ENCODE measurements around the gene TMIE. TPM values are rescaled to one million over a fixed set of nuclear protein-coding genes. Genes with fewer than 3 reads are reported as not detected.

The TMIE gene
- polyA plus RNA-seq, 1 donor from 2014 or later = not detected

GRCh38 chr3:46667657-46668056 lies 33.5 kb upstream of the TMIE start:
- no peaks in the 10 kb centered on the region for H3K79me2 ChIP-seq (replicated peaks; ENCODE audit: insufficient read depth, low read length)
- no peak overlapping the region for H3K27ac ChIP-seq (ENCODE audit: low read length)
- H3K9me3 ChIP-seq (ENCODE audit: low read length) = no peaks in the 10 kb centered on the region
- H3K27me3 ChIP-seq (ENCODE audit: insufficient read depth, low read depth, low read length) = no peaks in the 10 kb centered on the region
- H3K9ac ChIP-seq (ENCODE audit: low read length) = no peak overlapping the region
- H3K9me2 ChIP-seq (ENCODE audit: insufficient read depth, low read length) = no peaks in the 10 kb centered on the region
- H3K36me3 ChIP-seq (ENCODE audit: insufficient read depth, low read length) = no peaks in the 10 kb centered on the region
- no peaks in the 10 kb centered on the region for H4K20me1 ChIP-seq (ENCODE audit: insufficient read depth)
- TF ChIP-seq REST (IDR thresholded peaks at IDR 0.05; ENCODE audit: borderline replicate concordance) (no peak), POLR2AphosphoS5 (IDR thresholded peaks at IDR 0.05) (no peak), CTCF (IDR thresholded peaks at IDR 0.05; ENCODE audit: poor library complexity, severe bottlenecking) (no peak), RAD21 (conservative IDR thresholded peaks at IDR 0.05) (no peak), SMC3 (conservative IDR thresholded peaks at IDR 0.05; ENCODE audit: poor library complexity) (no peak), EP300 (conservative IDR thresholded peaks at IDR 0.05; ENCODE audit: poor library complexity, severe bottlenecking) (no peak)
- H3K4me2 ChIP-seq (ENCODE audit: low read length) = no peak overlapping the region
- H3K4me3 ChIP-seq (ENCODE audit: low read length) = no peak overlapping the region
- H2AFZ ChIP-seq (ENCODE audit: low read depth, low read length) = no peak overlapping the region
- no peaks in the 10 kb centered on the region for H3F3A ChIP-seq (ENCODE audit: insufficient read depth, low read length, poor library complexity, severe bottlenecking)

- H3F3A ChIP-seq (ENCODE audit: insufficient read depth, low read length, poor library complexity, severe bottlenecking) = no peaks in the 10 kb centered on the region
- H3K79me2 ChIP-seq (replicated peaks; ENCODE audit: insufficient read depth, low read length) = no peaks in the 10 kb centered on the region
- H3K4me2 ChIP-seq (ENCODE audit: low read length) = no peak overlapping the region
- no peaks in the 10 kb centered on the region for H3K9me2 ChIP-seq (ENCODE audit: insufficient read depth, low read length)
- H3K36me3 ChIP-seq (ENCODE audit: insufficient read depth, low read length) = no peaks in the 10 kb centered on the region
- H3K4me3 ChIP-seq (ENCODE audit: low read length) = no peak overlapping the region
- no peaks in the 10 kb centered on the region for H4K20me1 ChIP-seq (ENCODE audit: insufficient read depth)
- H3K9me3 ChIP-seq (ENCODE audit: low read length) = no peaks in the 10 kb centered on the region
- TF ChIP-seq REST (IDR thresholded peaks at IDR 0.05; ENCODE audit: borderline replicate concordance) = no peak
- TF ChIP-seq SMC3 (conservative IDR thresholded peaks at IDR 0.05; ENCODE audit: poor library complexity) = no peak
- TF ChIP-seq EP300 (conservative IDR thresholded peaks at IDR 0.05; ENCODE audit: poor library complexity, severe bottlenecking) = no peak
- TF ChIP-seq RAD21 (conservative IDR thresholded peaks at IDR 0.05) = no peak
- TF ChIP-seq POLR2AphosphoS5 (IDR thresholded peaks at IDR 0.05) = no peak
- TF ChIP-seq EZH2 (IDR thresholded peaks at IDR 0.05; ENCODE audit: borderline replicate concordance, insufficient read depth, low read length, poor library complexity, severe bottlenecking) = no peak
- no peak for TF ChIP-seq MXI1 (conservative IDR thresholded peaks at IDR 0.05; ENCODE audit: poor library complexity, severe bottlenecking)
- no peak for TF ChIP-seq CTCF (IDR thresholded peaks at IDR 0.05; ENCODE audit: poor library complexity, severe bottlenecking)
- no peak for TF ChIP-seq TAF1 (IDR thresholded peaks at IDR 0.05; ENCODE audit: low read depth)
- no peak overlapping the region for H3K27ac ChIP-seq (ENCODE audit: low read length)
- no peaks in the 10 kb centered on the region for H3K27me3 ChIP-seq (ENCODE audit: insufficient read depth, low read depth, low read length)
- H2AFZ ChIP-seq (ENCODE audit: low read depth, low read length) = no peak overlapping the region
- no peak overlapping the region for H3K9ac ChIP-seq (ENCODE audit: low read length)
Measured at GRCh38 chr3:46668116-46668515, 33.1 kb upstream of the TMIE start.
